GF-D8 (cell line): Measurements from ENCODE around the gene MCIDAS.

ENCODE experiments used
- DNase-seq: peaks from one replicate; lab custom pipeline; 2025; lab: John Stamatoyannopoulos, UW

Gene MCIDAS

GRCh38 chr5:55222092-55222984 is 4.8 kb downstream of the MCIDAS start:
- no peak for DNase-seq

- DNase-seq, result no peak
Observed at GRCh38 chr5:55220433-55221185, 6.5 kb downstream of the MCIDAS start.

GRCh38 chr5:55219770-55220169 is 7.3 kb downstream of the MCIDAS start:
- no peak for DNase-seq

- DNase-seq, result no peak
Observed at GRCh38 chr5:55218967-55219366, 8.1 kb downstream of the MCIDAS start.

- DNase-seq, result no peak
Observed at GRCh38 chr5:55211184-55211874, 15.8 kb downstream of the MCIDAS start.

- no peak for DNase-seq
Observed at GRCh38 chr5:55205001-55205400, 22.1 kb downstream of the MCIDAS start.

GRCh38 chr5:55191165-55191564 is 36.0 kb downstream of the MCIDAS start:
- DNase-seq, result no peak

GRCh38 chr5:55188656-55189540 is 38.2 kb downstream of the MCIDAS start:
- no peak for DNase-seq

GRCh38 chr5:55187370-55187769 is 39.7 kb downstream of the MCIDAS start:
- no peak for DNase-seq

- DNase-seq, result no peak
Observed at GRCh38 chr5:55180016-55180415, 47.1 kb downstream of the MCIDAS start.

- no peak for DNase-seq
Observed at GRCh38 chr5:55177078-55177477, 50.0 kb downstream of the MCIDAS start.

GRCh38 chr5:55176176-55176818 is 50.8 kb downstream of the MCIDAS start:
- no peak for DNase-seq

GRCh38 chr5:55175781-55176175 is 51.3 kb downstream of the MCIDAS start:
- no peak for DNase-seq

GRCh38 chr5:55173687-55174230 is 53.4 kb downstream of the MCIDAS start:
- DNase-seq, result no peak

- DNase-seq, result no peak
Observed at GRCh38 chr5:55172937-55173686, 54.0 kb downstream of the MCIDAS start, which contains the start of gene CDC20B. Gene CDC20B (minus strand): TSS chr5:55173177. CDS start chr5:55173000, 177 bp downstream.

- no peak for DNase-seq
Observed at GRCh38 chr5:55172051-55172899, 54.8 kb downstream of the MCIDAS start.

- no peak for DNase-seq
Observed at GRCh38 chr5:55171471-55171870, 55.6 kb downstream of the MCIDAS start.
